Endothelial cell of umbilical vein (primary cell): ENCODE data around the gene SIN3A. TPM values are rescaled to one million over a fixed set of nuclear protein-coding genes. Genes with fewer than 3 reads are reported as not detected.

Source experiments
- BruUV-seq: library from RNA; stranded (reverse); fragments of 400-500 nt; replicated peaks from 2 replicates; lab custom pipeline; 2021; lab: Mats Ljungman, UMichigan
- CTCF ChIA-PET: fragments of 300-600, 350-600 bp; sonication (Branson Sonifier 250); formaldehyde crosslinking; loops from one replicate; lab custom pipeline; 2021; ENCODE audit warnings: antibody characterized with exemption, inconsistent platforms; lab: Charles Lee
- POLR2A ChIA-PET: fragments of 300-600, 350-600 bp; sonication (Branson Sonifier 250); formaldehyde crosslinking; loops from one replicate; lab custom pipeline; 2021; ENCODE audit warnings: antibody characterized with exemption, inconsistent platforms; lab: Charles Lee
- DNase-seq: peaks from one replicate; pipeline ENCODE4 v3.0.0-alpha.2; 2011; ENCODE audit warnings: low read depth, low spot score
- FAIRE-seq: peaks from 2 replicates; lab custom pipeline; 2011; peaks lifted over from hg19 to GRCh38; lab: Jason Lieb, UNC
- H2AFZ ChIP-seq: 2 replicates; pipeline ENCODE4 v1.6.0; 2012; ENCODE audit warnings: low read depth, low read length, control low read depth, inconsistent platforms
- H3K27ac ChIP-seq: 2 replicates; pipeline ENCODE4 v1.5.1; 2011; ENCODE audit warnings: low read depth, mild to moderate bottlenecking, control low read depth, low read length, moderate library complexity; ENCODE audit not compliant: insufficient read depth
- H3K27me3 ChIP-seq, 2 experiments: 2 replicates each; pipeline versions ENCODE4 v1.6.0 to v1.6.1; 2011; ENCODE audit warnings: low read length in 2 of 2, mixed read lengths in 1 of 2; ENCODE audit not compliant: control insufficient read depth in 2 of 2, insufficient read depth in 2 of 2
- H3K36me3 ChIP-seq, 2 experiments: 2 replicates in 1 of 2; 3 replicates in 1 of 2; pipeline ENCODE4 v1.5.1; 2011; ENCODE audit warnings: low read length in 2 of 2, mild to moderate bottlenecking in 1 of 2, moderate library complexity in 1 of 2; ENCODE audit not compliant: control insufficient read depth in 2 of 2, insufficient read depth in 2 of 2; ENCODE audit errors: extremely low read depth in 1 of 2
- H3K4me1 ChIP-seq: 3 replicates; pipeline ENCODE4 v1.5.1; 2011; ENCODE audit warnings: mild to moderate bottlenecking, low read length; ENCODE audit not compliant: control insufficient read depth, insufficient read depth; ENCODE audit errors: extremely low read depth
- H3K4me2 ChIP-seq: 2 replicates; pipeline ENCODE4 v1.6.1; 2011; ENCODE audit warnings: low read length, control low read depth, mixed read lengths; ENCODE audit not compliant: insufficient read depth
- H3K4me3 ChIP-seq, 3 experiments: fragments of 200-600 bp in 1 of 3; sonication (generic), shearing (Covaris generic) in 1 of 3; replicated peaks in 1 of 3; 2 replicates each; pipeline ENCODE4 v1.5.1; 2011 to 2016; ENCODE audit warnings: control low read depth in 3 of 3, low read length in 3 of 3, mild to moderate bottlenecking in 2 of 3, inconsistent platforms in 1 of 3, low read depth in 1 of 3, moderate library complexity in 1 of 3; ENCODE audit not compliant: insufficient read depth in 1 of 3
- H3K79me2 ChIP-seq: 2 replicates; pipeline ENCODE4 v1.6.0; 2012; ENCODE audit warnings: low read length, inconsistent platforms; ENCODE audit not compliant: control insufficient read depth, insufficient read depth
- H3K9ac ChIP-seq: replicated peaks from 2 replicates; pipeline ENCODE3; 2011; ENCODE audit warnings: low read length, control low read depth; ENCODE audit not compliant: insufficient read depth; ENCODE audit errors: extremely low read depth
- H3K9me1 ChIP-seq: replicated peaks from 3 replicates; pipeline ENCODE4 v1.6.0; 2011; ENCODE audit warnings: mild to moderate bottlenecking, low read length; ENCODE audit not compliant: control insufficient read depth, insufficient read depth; ENCODE audit errors: extremely low read depth
- H3K9me3 ChIP-seq: replicated peaks from 2 replicates; pipeline ENCODE4 v1.5.1; 2012; ENCODE audit warnings: low read length, inconsistent platforms; ENCODE audit not compliant: control insufficient read depth, insufficient read depth
- H4K20me1 ChIP-seq: replicated peaks from 2 replicates; pipeline ENCODE3; 2011; ENCODE audit warnings: mild to moderate bottlenecking, low read length; ENCODE audit not compliant: control insufficient read depth, insufficient read depth; ENCODE audit errors: extremely low read depth
- CTCF ChIP-seq, 2 donors: IDR thresholded peaks; 1 replicate in 1 of 2; 2 replicates in 1 of 2; pipeline ENCODE4 v1.5.1; 2011; ENCODE audit warnings: low read length in 2 of 2, mild to moderate bottlenecking in 2 of 2, moderate library complexity in 2 of 2, control low read depth in 1 of 2, inconsistent platforms in 1 of 2, low read depth in 1 of 2; ENCODE audit not compliant: insufficient read depth in 1 of 2; ENCODE audit errors: extremely low read depth in 1 of 2
- EZH2 ChIP-seq: IDR thresholded peaks from 2 replicates; pipeline ENCODE4 v1.6.1; 2012; ENCODE audit warnings: borderline replicate concordance, low read depth, mild to moderate bottlenecking, moderate library complexity, low read length, inconsistent platforms; ENCODE audit not compliant: severe bottlenecking
- FOS ChIP-seq: IDR thresholded peaks from 2 replicates; pipeline ENCODE4 v1.6.1; 2011; ENCODE audit warnings: mild to moderate bottlenecking, low read length, moderate library complexity, borderline replicate concordance; ENCODE audit not compliant: insufficient read depth
- GATA2 ChIP-seq: IDR thresholded peaks from 2 replicates; pipeline ENCODE4 v1.7.0; 2011; ENCODE audit warnings: low read depth, mild to moderate bottlenecking, moderate library complexity, mixed read lengths, low read length; ENCODE audit not compliant: insufficient read length, insufficient read depth
- JUN ChIP-seq: IDR thresholded peaks from 2 replicates; pipeline ENCODE4 v1.6.1; 2011; ENCODE audit warnings: borderline replicate concordance, low read depth; ENCODE audit not compliant: insufficient read length, insufficient read depth
- MAX ChIP-seq: IDR thresholded peaks from 2 replicates; pipeline ENCODE4 v1.6.1; 2011; ENCODE audit not compliant: insufficient read depth, insufficient read length
- MYC ChIP-seq: IDR thresholded peaks from one replicate; pipeline ENCODE4 v1.6.1; 2011; ENCODE audit warnings: mild to moderate bottlenecking, low read depth, low read length
- POLR2A ChIP-seq: IDR thresholded peaks from 2 replicates; pipeline ENCODE4 v1.6.1; 2012; ENCODE audit warnings: low read depth, mild to moderate bottlenecking, control low read depth, low read length
- POLR2AphosphoS5 ChIP-seq: IDR thresholded peaks from 2 replicates; pipeline ENCODE4 v1.6.1; 2012; ENCODE audit warnings: low read depth, mild to moderate bottlenecking, control low read depth, low read length, moderate library complexity; ENCODE audit not compliant: insufficient read depth
- dilution Hi-C: fragments of 300-500 bp; cut with MboI; formaldehyde crosslinking; loops from one replicate; pipeline ENCODE4 v1.15.0; 2019; ENCODE audit warnings: low sequenced_read_pairs; ENCODE audit not compliant: extremely low pct_ligation_motif_present
- intact Hi-C: fragments of 100-400 bp; cut with micrococcal nuclease; formaldehyde crosslinking; loops from one replicate; pipeline ENCODE4 v1.10.0; 2022
- polyA plus RNA-seq, 4 experiments: library from polyadenylated mRNA; depleted of rRNA in 3 of 4; stranded (reverse) in 3 of 4; unstranded in 1 of 4; fragments of >200 nt; gene quantifications; 2 replicates each; pipeline versions ENCODE4 v1.2.1 to v1.2.3, GENCODE V29; 2011 to 2012; ENCODE audit warnings: missing spikeins in 1 of 4
- total RNA-seq: library from RNA; stranded (reverse); gene quantifications from 2 replicates; pipeline ENCODE4 v1.2.3, GENCODE V29; 2021

Gene SIN3A
- total and polyA plus RNA-seq, 2 donors (not counting 3 experiments of a cell fraction or from before 2014, with no cell fraction given) = 30.6 to 44.5 TPM

GRCh38 chr15:75436881-75437280, 14.6 kb downstream of the SIN3A start:
- Histone ChIP-seq H3K9me1 (no peaks in the 10 kb centered on the region), H3K79me2 (peaks cover 51% of the 10 kb centered on the region), H2AFZ (no peak overlapping the region), H3K9me3 (no peaks in the 10 kb centered on the region), H4K20me1 (no peaks in the 10 kb centered on the region), H3K36me3 (no peaks in the 10 kb centered on the region), H3K27me3 (no peaks in the 10 kb centered on the region), H3K4me2 (no peak overlapping the region), H3K27ac (no peak overlapping the region), H3K4me1 (peaks cover 5% of the 10 kb centered on the region), H3K4me3 (no peak overlapping the region), H3K9ac (no peak overlapping the region)
- dilution Hi-C loops = no loop called here
- DNase-seq (no peak), FAIRE-seq (no peak)
- ChIA-PET CTCF (no interaction called here), POLR2A (no interaction called here)
- TF ChIP-seq JUN = no peak
- TF ChIP-seq EZH2 = no peak
- no peak for TF ChIP-seq MAX
- TF ChIP-seq POLR2AphosphoS5 = no peak
- no peak for TF ChIP-seq MYC
- TF ChIP-seq GATA2 = no peak
- no peak for TF ChIP-seq FOS
- no peak for TF ChIP-seq CTCF (IDR thresholded peaks at IDR 0.05; ENCODE audit: extremely low read depth in 1 of 2, insufficient read depth in 1 of 2, low read depth in 1 of 2, low read length in 2 of 2)
- TF ChIP-seq POLR2A = no peak
- no TSS peak for BruUV-seq
- intact Hi-C loops = no loop called here
